HepG2 (cell line): ENCODE measurements around the gene DHRS1. TPM values are rescaled to one million over a fixed set of nuclear protein-coding genes. Genes with fewer than 3 reads are reported as not detected.

Experiments
- BRCA1 ChIP-seq: sonication (generic); formaldehyde crosslinking; IDR thresholded peaks from 2 replicates; pipeline ENCODE4 v1.4.0; 2020; ENCODE audit warnings: missing genetic modification reagents
- CAMTA2 ChIP-seq: sonication (generic); formaldehyde crosslinking; IDR thresholded peaks from 2 replicates; pipeline ENCODE4 v1.4.0; 2020; ENCODE audit warnings: mild to moderate bottlenecking, missing genetic modification reagents, borderline replicate concordance
- GATA4 ChIP-seq: sonication (generic); IDR thresholded peaks from 2 replicates; pipeline ENCODE4 v1.6.1; 2016; ENCODE audit warnings: antibody characterized with exemption, low read depth, borderline replicate concordance
- GRHL1 ChIP-seq: sonication (generic); formaldehyde crosslinking; conservative IDR thresholded peaks from 2 replicates; pipeline ENCODE4 v1.8.0; 2022; ENCODE audit warnings: missing genetic modification reagents
- KDM2A ChIP-seq: sonication (generic); formaldehyde crosslinking; IDR thresholded peaks from 2 replicates; pipeline ENCODE4 v1.4.0; 2020; ENCODE audit warnings: low read depth, missing genetic modification reagents, borderline replicate concordance
- LBX2 ChIP-seq: sonication (generic); formaldehyde crosslinking; IDR thresholded peaks from 2 replicates; pipeline ENCODE4 v1.5.0; 2020; ENCODE audit warnings: missing genetic modification reagents, mild to moderate bottlenecking, borderline replicate concordance
- MAF1 ChIP-seq: sonication (generic); formaldehyde crosslinking; IDR thresholded peaks from 2 replicates; pipeline ENCODE4 v1.5.0; 2020; ENCODE audit warnings: missing genetic modification reagents, borderline replicate concordance
- MZF1 ChIP-seq: sonication (generic); formaldehyde crosslinking; IDR thresholded peaks from 2 replicates; pipeline ENCODE4 v1.8.1; 2023; ENCODE audit warnings: mild to moderate bottlenecking, missing genetic modification reagents, borderline replicate concordance
- NCOA2 ChIP-seq: sonication (generic); formaldehyde crosslinking; IDR thresholded peaks from 2 replicates; pipeline ENCODE4 v1.8.0; 2022; ENCODE audit warnings: inconsistent platforms
- NRL ChIP-seq: sonication (generic); formaldehyde crosslinking; IDR thresholded peaks from 2 replicates; pipeline ENCODE4 v1.5.0; 2020; ENCODE audit warnings: missing genetic modification reagents, mild to moderate bottlenecking, moderate library complexity, borderline replicate concordance
- POGZ ChIP-seq: sonication (generic); formaldehyde crosslinking; IDR thresholded peaks from 2 replicates; pipeline ENCODE4 v1.4.0; 2020; ENCODE audit warnings: mild to moderate bottlenecking, missing genetic modification reagents
- POLR2G ChIP-seq: fragments of 200-400 bp; formaldehyde crosslinking; IDR thresholded peaks from 2 replicates; pipeline ENCODE4 v1.6.1; 2018; ENCODE audit warnings: mild to moderate bottlenecking, low read depth, low read length, moderate library complexity
- SCMH1 ChIP-seq: sonication (generic); formaldehyde crosslinking; IDR thresholded peaks from 2 replicates; pipeline ENCODE4 v1.9.0; 2021; ENCODE audit warnings: missing genetic modification reagents, mild to moderate bottlenecking, borderline replicate concordance
- SP1 ChIP-seq, 2 experiments: fragments of 450-650 bp in 1 of 2; sonication (generic) in 1 of 2; formaldehyde crosslinking in 1 of 2; IDR thresholded peaks; 2 replicates each; pipeline versions ENCODE4 v1.4.0 to v1.6.1; 2016 to 2020; ENCODE audit warnings: missing genetic modification reagents in 1 of 2
- THRA ChIP-seq: sonication (generic); formaldehyde crosslinking; IDR thresholded peaks from 2 replicates; pipeline ENCODE4 v1.4.0; 2020; ENCODE audit warnings: missing genetic modification reagents, borderline replicate concordance
- TRIM22 ChIP-seq: fragments of 450-650 bp; IDR thresholded peaks from 2 replicates; pipeline ENCODE4 v1.6.1; 2017
- ZNF160 ChIP-seq: sonication (generic); formaldehyde crosslinking; IDR thresholded peaks from 2 replicates; pipeline ENCODE4 v1.8.0; 2022; ENCODE audit warnings: mild to moderate bottlenecking, inconsistent platforms, missing genetic modification reagents
- ZNF225 ChIP-seq: sonication (generic); formaldehyde crosslinking; IDR thresholded peaks from 2 replicates; pipeline ENCODE4 v1.4.0; 2020; ENCODE audit warnings: mild to moderate bottlenecking, missing genetic modification reagents
- ZNF251 ChIP-seq: sonication (generic); formaldehyde crosslinking; IDR thresholded peaks from 2 replicates; pipeline ENCODE4 v1.9.0; 2021; ENCODE audit warnings: mild to moderate bottlenecking, missing genetic modification reagents
- ZNF704 ChIP-seq: sonication (generic); formaldehyde crosslinking; IDR thresholded peaks from 2 replicates; pipeline ENCODE4 v1.8.1; 2023; ENCODE audit warnings: mild to moderate bottlenecking, inconsistent platforms, moderate library complexity, missing genetic modification reagents, borderline replicate concordance
- ZNF747 ChIP-seq: sonication (generic); formaldehyde crosslinking; IDR thresholded peaks from 2 replicates; pipeline ENCODE4 v1.8.1; 2023; ENCODE audit warnings: missing genetic modification reagents, mild to moderate bottlenecking, borderline replicate concordance
- ZNF841 ChIP-seq: sonication (generic); formaldehyde crosslinking; IDR thresholded peaks from 2 replicates; pipeline ENCODE4 v1.8.1; 2023; ENCODE audit warnings: missing genetic modification reagents, borderline replicate concordance
- polyA plus RNA-seq, 8 experiments: library from polyadenylated mRNA; depleted of rRNA in 3 of 8; stranded (reverse) in 7 of 8; unstranded in 1 of 8; fragments of >200 nt; fragmentation: Illumina TruSeq in 4 of 8; extraction: Trizol in 4 of 8; gene quantifications; 2 replicates each; pipeline versions ENCODE4 v1.2.1 to v1.2.3, GENCODE V29; 2011 to 2016; ENCODE audit warnings: low read depth in 4 of 8, missing spikeins in 1 of 8, mixed read lengths in 1 of 8; ENCODE audit not compliant: insufficient read depth in 1 of 8
- total RNA-seq, 5 experiments: library from RNA; depleted of rRNA; stranded (reverse); fragments of >200 nt; fragmentation: Illumina TruSeq; extraction: Trizol; gene quantifications; 2 replicates each; pipeline ENCODE4 v1.2.3, GENCODE V29; 2016; ENCODE audit warnings: low read depth in 1 of 5

DHRS1 gene
- total and polyA plus RNA-seq, 2 of the 13 experiments (the other 11 are each of a cell fraction or from before 2014, with no cell fraction given): 49.8 to 60.8 TPM

- no peak for TF ChIP-seq ZNF704 (CRISPR knock-in tag)
- TF ChIP-seq POLR2G: 0 out of 2 replicates have a peak, but pooled peaks have one; percentile 37
- no peak for TF ChIP-seq CAMTA2 (CRISPR knock-in tag)
- 0 out of 2 replicates have a peak, but pooled peaks have one; percentile 12 for TF ChIP-seq ZNF160 (CRISPR knock-in tag)
- TF ChIP-seq MZF1 (CRISPR knock-in tag): no peak
- 0 out of 2 replicates have a peak, but pooled peaks have one; percentile 6 for TF ChIP-seq GATA4
- TF ChIP-seq ZNF747: no peak
- 0 out of 2 replicates have a peak, but pooled peaks have one; percentile 19 for TF ChIP-seq KDM2A
- no peak for TF ChIP-seq POGZ (CRISPR knock-in tag)
- TF ChIP-seq ZNF841 (CRISPR knock-in tag): no peak
- 0 out of 2 replicates have a peak, but pooled peaks have one; percentile 10 for TF ChIP-seq SP1 (IDR thresholded peaks at IDR 0.05)
- no peak for TF ChIP-seq SP1 (CRISPR knock-in tag; IDR thresholded peaks at IDR 0.05)
- TF ChIP-seq NCOA2 (CRISPR knock-in tag): no peak
- no peak for TF ChIP-seq ZNF225
- no peak for TF ChIP-seq SCMH1 (CRISPR knock-in tag)
- 0 out of 2 replicates have a peak, but pooled peaks have one; percentile 43 for TF ChIP-seq LBX2 (CRISPR knock-in tag)
- TF ChIP-seq MAF1 (CRISPR knock-in tag): no peak
- TF ChIP-seq THRA (CRISPR knock-in tag): no peak
- no peak for TF ChIP-seq BRCA1 (CRISPR knock-in tag)
- peak; percentile 75 for TF ChIP-seq NRL
- TF ChIP-seq ZNF251: 0 out of 2 replicates have a peak, but pooled peaks have one; percentile 47
- no peak for TF ChIP-seq TRIM22
- TF ChIP-seq GRHL1 (CRISPR knock-in tag): no peak
Measured at GRCh38 chr14:24314377-24315193, 15.0 kb upstream of the DHRS1 start (continued).
